T-cell (primary cell): ENCODE results near the gene FAM221A. TPM values are rescaled to one million over a fixed set of nuclear protein-coding genes. Genes with fewer than 3 reads are reported as not detected.

Experiments used
- ATAC-seq, 4 experiments: fragments of 200-7000 bp in 3 of 4; fragments of 150-1000 bp in 1 of 4; cut with Tn5 transposase; replicated peaks in 1 of 4; 1 replicate in 3 of 4; 2 replicates in 1 of 4; pipeline ENCODE4 v1.10.0; 2021; ENCODE audit warnings: moderate library complexity in 3 of 4, mild to moderate bottlenecking in 2 of 4, moderate number of reproducible peaks in 1 of 4
- CTCF ChIA-PET, 2 donors: fragments of 300-600 bp; sonication (Branson Sonifier 250); formaldehyde crosslinking; loops; one replicate each; lab custom pipeline; 2022; ENCODE audit warnings: antibody characterized with exemption in 2 of 2; lab: Charles Lee
- POLR2A ChIA-PET, 2 donors: fragments of 300-600 bp; sonication (Branson Sonifier 250); formaldehyde crosslinking; loops; one replicate each; lab custom pipeline; 2022; ENCODE audit warnings: antibody characterized with exemption in 2 of 2; lab: Charles Lee
- DNase-seq, 35 experiments: peaks; one replicate each; pipeline versions ENCODE4 v3.0.0 to v3.0.0-alpha.2; 2013 to 2023
- H3K27ac ChIP-seq: one replicate; pipeline ENCODE4 v1.5.1; 2013; ENCODE audit warnings: low read length
- H3K27me3 ChIP-seq, 2 experiments: replicated peaks in 1 of 2; 1 replicate in 1 of 2; 2 replicates in 1 of 2; pipeline versions ENCODE4 v1.6.1 to v1.7.0; 2013; ENCODE audit warnings: low read length in 1 of 2, mixed read lengths in 1 of 2; ENCODE audit not compliant: control insufficient read depth in 2 of 2, insufficient read depth in 2 of 2; ENCODE audit errors: extremely low read depth in 1 of 2
- H3K36me3 ChIP-seq, 2 donors: 1 replicate in 1 of 2; 2 replicates in 1 of 2; pipeline versions ENCODE4 v1.6.1 to v1.7.0; 2013; ENCODE audit warnings: low read length in 1 of 2; ENCODE audit not compliant: control insufficient read depth in 2 of 2, insufficient read depth in 1 of 2; ENCODE audit errors: extremely low read depth in 1 of 2
- H3K4me1 ChIP-seq, 2 experiments: 1 replicate in 1 of 2; 2 replicates in 1 of 2; pipeline versions ENCODE4 v1.6.1 to v1.7.0; 2013; ENCODE audit warnings: low read length in 2 of 2, mixed read lengths in 1 of 2; ENCODE audit not compliant: insufficient read depth in 2 of 2, control insufficient read depth in 1 of 2; ENCODE audit errors: extremely low read depth in 1 of 2
- H3K4me3 ChIP-seq, 2 donors: 1 replicate in 1 of 2; 2 replicates in 1 of 2; pipeline versions ENCODE4 v1.5.1 to v1.7.0; 2013; ENCODE audit warnings: mild to moderate bottlenecking in 2 of 2, low read length in 1 of 2, moderate library complexity in 1 of 2; ENCODE audit not compliant: control insufficient read depth in 1 of 2; ENCODE audit errors: extremely low read depth in 1 of 2
- H3K9me3 ChIP-seq: 2 replicates; pipeline ENCODE4 v1.7.0; 2013
- H3K27ac Mint-ChIP-seq, 2 donors: one replicate each; pipeline ENCODE4 v1.8.0; 2020 to 2021; ENCODE audit warnings: mild to moderate bottlenecking in 2 of 2, mixed read lengths in 2 of 2
- H3K27me3 Mint-ChIP-seq, 2 donors: one replicate each; pipeline ENCODE4 v1.8.0; 2021 to 2022; ENCODE audit warnings: mixed read lengths in 2 of 2
- H3K36me3 Mint-ChIP-seq: one replicate; pipeline ENCODE4 v1.8.0; 2021; ENCODE audit warnings: mixed read lengths
- H3K4me1 Mint-ChIP-seq, 3 donors: one replicate each; pipeline ENCODE4 v1.8.0; 2020 to 2022; ENCODE audit warnings: mixed read lengths in 3 of 3, mild to moderate bottlenecking in 1 of 3
- H3K4me3 Mint-ChIP-seq, 3 donors: one replicate each; pipeline ENCODE4 v1.8.0; 2020 to 2022; ENCODE audit warnings: mild to moderate bottlenecking in 3 of 3, mixed read lengths in 3 of 3, moderate library complexity in 3 of 3
- H3K9me3 Mint-ChIP-seq, 3 donors: one replicate each; pipeline ENCODE4 v1.8.0; 2020 to 2022; ENCODE audit warnings: mixed read lengths in 3 of 3
- WGBS: methylation state at CpG from one replicate; pipeline ENCODE4 v1.1.5; 2013; ENCODE audit warnings: missing lambda C conversion rate; ENCODE audit not compliant: insufficient coverage; 5-methylcytosine and 5-hydroxymethylcytosine counted together
- total RNA-seq, 35 experiments: library from RNA in 6 of 35; stranded (reverse) in 6 of 35; fragments of 120-200 nt in 1 of 35; gene quantifications; one replicate each; pipeline versions ENCODE4 v1.2.1 to v1.2.4 and lab custom pipeline; 2013 to 2026

FAM221A gene
- total RNA-seq, 5 donors from 2014 or later (not counting 1 experiment from before 2014, with no cell fraction given), result 5.3 to 7.8 (median 6.3) TPM

- H3K27ac ChIP-seq, result no peak overlapping the region
- H3K9me3 Mint-ChIP-seq, result peaks cover 0 to 3% (median 0%) of the 10 kb centered on the region in 3 donors
- ATAC-seq (no peak), DNase-seq (no peak)
- ChIA-PET CTCF (no interaction called here), POLR2A (no interaction called here)
- peaks cover 17% of the 10 kb centered on the region for H3K36me3 Mint-ChIP-seq
- H3K4me3 Mint-ChIP-seq, result no peak overlapping the region
- H3K4me1 Mint-ChIP-seq, result peaks cover 4 to 8% (median 6%) of the 10 kb centered on the region in 3 donors
- no peaks in the 10 kb centered on the region for H3K27me3 ChIP-seq
- H3K36me3 ChIP-seq, result no peaks in the 10 kb centered on the region
- no CpG with 5 or more reads among the region's 1 CpG for WGBS
- no peaks in the 10 kb centered on the region for H3K27me3 Mint-ChIP-seq
- H3K9me3 ChIP-seq, result no peaks in the 10 kb centered on the region
- H3K4me3 ChIP-seq, result no peak overlapping the region
- no peak overlapping the region for H3K27ac Mint-ChIP-seq
- H3K4me1 ChIP-seq, result no peaks in the 10 kb centered on the region
These were observed 71.9 kb downstream of the FAM221A start for GRCh38 chr7:23751852-23752251.

Other genes with a start within 250 kb of the FAM221A start
- 1 to 10 TPM in 1 of 5 donors, under 1 TPM in 3, not detected in 1; 0.46 to 1.9 (median 0.55) TPM for gene IGF2BP3, start 209.7 kb upstream of the FAM221A start, total RNA-seq
- 100 to 1,000 TPM; 105 to 246 (median 119) TPM for gene TRA2A, start 148.2 kb upstream of the FAM221A start, total RNA-seq
- gene CCDC126, start 82.8 kb upstream of the FAM221A start, total RNA-seq, result 10 to 100 TPM; 10.4 to 15.6 (median 11.1) TPM
- gene STK31, start 30.0 kb downstream of the FAM221A start, total RNA-seq, result under 1 TPM; 0.25 to 0.83 (median 0.30) TPM